NCI-H1048 (cell line): ENCODE measurements around the gene ATAD5.
A peak's percentile ranks its signal among the peaks of the same experiment; 100 is the strongest.
"Not testable (repeated sequence)": the region's sequence is repeated elsewhere in the genome, so short reads cannot be mapped to it uniquely, and the experiment has no call there.

ENCODE experiments used
- DNase-seq: peaks from one replicate; lab custom pipeline; 2025; lab: John Stamatoyannopoulos, UW

ATAD5 gene, protein sequence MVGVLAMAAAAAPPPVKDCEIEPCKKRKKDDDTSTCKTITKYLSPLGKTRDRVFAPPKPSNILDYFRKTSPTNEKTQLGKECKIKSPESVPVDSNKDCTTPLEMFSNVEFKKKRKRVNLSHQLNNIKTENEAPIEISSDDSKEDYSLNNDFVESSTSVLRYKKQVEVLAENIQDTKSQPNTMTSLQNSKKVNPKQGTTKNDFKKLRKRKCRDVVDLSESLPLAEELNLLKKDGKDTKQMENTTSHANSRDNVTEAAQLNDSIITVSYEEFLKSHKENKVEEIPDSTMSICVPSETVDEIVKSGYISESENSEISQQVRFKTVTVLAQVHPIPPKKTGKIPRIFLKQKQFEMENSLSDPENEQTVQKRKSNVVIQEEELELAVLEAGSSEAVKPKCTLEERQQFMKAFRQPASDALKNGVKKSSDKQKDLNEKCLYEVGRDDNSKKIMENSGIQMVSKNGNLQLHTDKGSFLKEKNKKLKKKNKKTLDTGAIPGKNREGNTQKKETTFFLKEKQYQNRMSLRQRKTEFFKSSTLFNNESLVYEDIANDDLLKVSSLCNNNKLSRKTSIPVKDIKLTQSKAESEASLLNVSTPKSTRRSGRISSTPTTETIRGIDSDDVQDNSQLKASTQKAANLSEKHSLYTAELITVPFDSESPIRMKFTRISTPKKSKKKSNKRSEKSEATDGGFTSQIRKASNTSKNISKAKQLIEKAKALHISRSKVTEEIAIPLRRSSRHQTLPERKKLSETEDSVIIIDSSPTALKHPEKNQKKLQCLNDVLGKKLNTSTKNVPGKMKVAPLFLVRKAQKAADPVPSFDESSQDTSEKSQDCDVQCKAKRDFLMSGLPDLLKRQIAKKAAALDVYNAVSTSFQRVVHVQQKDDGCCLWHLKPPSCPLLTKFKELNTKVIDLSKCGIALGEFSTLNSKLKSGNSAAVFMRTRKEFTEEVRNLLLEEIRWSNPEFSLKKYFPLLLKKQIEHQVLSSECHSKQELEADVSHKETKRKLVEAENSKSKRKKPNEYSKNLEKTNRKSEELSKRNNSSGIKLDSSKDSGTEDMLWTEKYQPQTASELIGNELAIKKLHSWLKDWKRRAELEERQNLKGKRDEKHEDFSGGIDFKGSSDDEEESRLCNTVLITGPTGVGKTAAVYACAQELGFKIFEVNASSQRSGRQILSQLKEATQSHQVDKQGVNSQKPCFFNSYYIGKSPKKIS (N-terminal part only)

DNA sequence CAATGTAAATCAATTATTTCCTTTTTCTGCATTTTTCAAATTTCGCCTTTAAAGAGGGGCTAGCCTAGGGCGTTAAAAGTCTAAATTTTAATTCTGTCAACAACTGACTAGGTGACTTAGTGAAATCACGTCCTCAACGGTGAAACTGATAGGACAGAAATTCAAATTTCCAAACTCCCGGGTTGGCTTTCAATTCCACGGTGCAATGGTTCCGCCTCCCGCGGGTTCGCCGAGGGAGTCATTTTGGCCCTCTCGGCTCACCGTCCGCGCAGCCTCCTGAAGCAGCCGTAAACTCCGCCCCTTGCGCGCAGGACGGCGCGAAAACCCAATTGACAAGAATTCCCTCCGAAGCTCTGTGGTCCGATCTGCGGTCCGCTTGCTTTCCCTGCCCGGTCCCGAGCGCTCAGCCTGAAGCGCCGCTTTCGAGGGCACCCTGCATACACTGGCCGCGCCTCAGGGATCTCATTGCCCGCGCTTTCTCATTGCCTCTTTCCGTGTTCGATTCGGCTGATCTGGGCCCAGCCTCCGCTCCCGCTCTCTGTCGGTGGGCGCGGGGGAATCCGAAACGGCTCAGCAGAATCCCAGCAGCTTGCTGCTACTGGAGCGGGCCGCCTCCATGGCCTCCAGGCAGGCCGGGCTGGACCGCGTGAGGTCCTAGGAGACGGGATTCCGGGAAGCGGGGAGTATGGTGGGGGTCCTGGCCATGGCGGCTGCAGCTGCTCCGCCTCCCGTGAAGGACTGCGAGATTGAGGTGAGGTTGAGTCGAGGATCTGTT is at the start of gene ATAD5:
ATAD5 (plus strand) TSS at position 304 of the 775 bp plus-strand sequence; CDS start at position 686, 382 bp downstream.
- peak; percentile 87 for DNase-seq

DNA sequence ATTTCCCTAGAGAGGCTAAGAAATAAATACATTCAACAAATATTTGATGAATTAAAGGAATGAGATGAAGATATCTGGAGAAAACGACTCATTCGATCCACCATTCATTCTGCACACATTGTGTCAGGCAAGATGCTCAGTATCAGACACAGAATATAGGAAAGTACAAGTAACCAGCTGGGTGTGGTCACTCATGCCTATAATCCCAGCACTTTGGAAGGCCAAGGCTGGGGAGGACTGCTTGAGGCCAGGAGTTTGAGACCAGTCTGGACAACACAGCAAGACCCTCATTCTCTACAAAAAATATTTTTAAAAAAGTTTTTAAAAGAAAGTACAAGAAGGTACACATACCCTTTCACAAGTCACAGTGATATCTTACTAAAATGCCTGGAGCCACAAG is 49.6 kb upstream of the ATAD5 start:
- DNase-seq, result no peak

DNA sequence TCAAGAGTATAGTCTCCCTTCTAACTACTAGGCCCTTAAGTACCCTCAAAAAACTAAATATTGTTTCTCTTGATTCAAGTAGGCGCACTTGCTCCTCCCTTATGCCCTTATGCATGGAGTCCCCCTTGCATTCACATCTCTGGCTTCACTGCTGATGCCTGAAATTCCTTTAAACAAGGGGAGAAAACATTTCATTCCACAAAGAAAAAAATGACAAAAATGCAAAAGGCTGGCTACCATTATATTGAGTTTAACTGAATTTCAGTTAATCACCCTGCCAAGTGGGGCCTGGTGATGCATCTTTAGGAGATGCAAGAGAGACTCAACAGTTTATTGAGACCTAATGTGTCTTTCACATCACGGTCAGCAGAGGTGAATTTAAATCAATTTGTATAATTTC is 42.8 kb upstream of the ATAD5 start:
- DNase-seq, result no peak

DNA sequence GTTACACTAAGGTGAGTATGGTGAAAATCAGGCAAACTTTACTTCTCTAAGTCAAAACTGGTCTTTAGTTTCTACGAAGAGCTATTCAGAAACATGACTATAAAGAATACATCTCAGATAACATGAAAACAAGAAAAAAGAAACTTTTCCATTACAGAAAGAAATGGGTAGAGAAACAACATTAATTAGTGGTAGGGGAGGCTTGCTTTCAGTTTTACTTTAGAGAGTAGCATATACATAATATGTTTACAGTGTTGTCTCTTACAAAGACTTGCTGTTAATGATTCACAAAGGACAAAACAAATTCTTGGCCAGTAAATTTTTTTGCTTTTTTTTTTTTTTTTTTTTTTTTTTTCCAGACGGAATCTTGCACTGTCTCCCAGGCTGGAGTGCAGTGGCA is 41.5 kb upstream of the ATAD5 start:
- no peak for DNase-seq

DNA sequence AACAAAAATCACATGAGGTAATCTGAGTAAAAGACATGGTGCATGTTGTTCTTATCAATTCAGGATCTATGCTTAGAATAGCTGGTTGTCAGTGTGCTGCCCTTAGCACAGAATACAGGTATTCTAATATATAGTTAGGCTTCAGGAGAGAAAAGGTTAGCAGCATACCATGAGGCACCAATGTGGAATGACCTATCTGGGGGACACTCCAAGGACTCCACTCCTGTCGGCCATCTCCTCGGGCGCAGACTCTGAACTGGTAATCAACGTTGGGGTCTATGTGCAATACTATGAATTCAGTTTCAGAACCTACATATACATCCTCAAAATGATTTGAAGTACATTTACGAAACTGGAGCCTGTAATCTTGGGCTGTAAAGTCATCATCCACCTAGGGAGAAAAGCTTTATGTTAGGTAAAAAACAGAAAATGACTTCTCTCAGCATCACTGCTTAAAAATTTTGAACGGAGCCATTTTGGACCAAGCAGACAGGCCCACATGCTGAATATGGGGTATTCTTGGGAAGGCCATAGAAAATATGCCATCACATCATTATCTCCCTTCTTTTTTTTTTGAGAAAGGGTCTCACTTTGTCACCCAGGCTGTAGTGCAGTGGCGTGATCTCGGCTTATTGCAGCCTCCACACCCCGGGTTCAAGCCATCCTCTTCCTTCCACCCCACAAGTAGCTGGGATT is 38.3 kb upstream of the ATAD5 start:
- DNase-seq, result no peak

DNA sequence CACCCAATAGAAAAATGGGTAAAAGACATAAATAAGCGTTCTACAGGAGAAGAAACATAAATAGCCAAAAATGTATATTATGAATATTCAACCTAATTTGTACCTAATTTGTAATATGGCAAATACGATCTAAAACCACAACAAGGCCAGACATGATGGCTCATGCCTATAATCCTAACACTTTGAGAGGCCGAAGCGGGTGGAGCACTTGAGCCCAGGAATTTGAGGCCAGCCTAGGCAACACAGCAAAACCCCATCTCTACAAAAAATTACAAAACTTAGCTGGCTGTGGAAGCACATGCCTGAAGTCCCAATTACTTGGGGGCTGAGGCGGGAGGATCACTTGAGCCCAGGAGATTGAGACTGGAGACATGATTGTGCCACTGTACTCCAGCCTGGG is 37.4 kb upstream of the ATAD5 start:
- no peak for DNase-seq

DNA sequence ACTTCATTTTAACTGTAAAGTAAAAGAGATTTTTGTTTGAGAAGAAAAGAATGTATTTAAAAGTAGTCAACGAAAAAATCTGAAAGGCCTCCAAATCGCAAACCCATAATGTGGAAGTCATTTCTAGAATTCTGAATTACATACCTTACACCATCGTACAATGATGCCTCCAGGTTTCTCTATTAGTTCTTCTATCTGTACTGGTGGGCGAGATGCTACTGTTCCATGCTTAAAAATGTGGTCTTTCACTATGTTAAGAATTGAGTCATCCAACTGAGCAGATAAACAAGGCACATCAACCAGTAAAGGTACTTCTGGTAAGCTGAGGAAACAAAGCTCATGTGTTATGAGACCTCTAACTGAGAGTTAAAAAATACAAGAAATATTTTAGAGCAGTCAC is 35.8 kb upstream of the ATAD5 start:
- DNase-seq, result no peak

DNA sequence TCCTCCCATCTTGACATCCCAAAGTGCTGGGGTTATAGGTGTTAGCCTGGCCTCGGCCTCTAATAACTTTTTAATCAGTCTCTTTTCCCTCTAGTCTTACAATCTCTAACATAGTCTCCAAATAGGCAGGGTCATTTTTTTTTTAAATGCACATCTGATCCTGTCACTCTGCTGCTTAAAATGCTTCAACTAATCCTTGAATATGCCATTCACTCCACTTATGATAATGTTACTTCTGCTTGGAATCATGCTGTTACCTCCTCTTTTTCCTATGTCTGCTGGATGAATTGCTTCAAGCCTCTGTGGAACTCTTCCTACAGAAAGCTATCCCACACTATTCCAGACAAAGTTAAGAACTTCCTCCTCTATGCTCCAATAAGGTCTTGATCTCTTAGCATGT is 30.1 kb upstream of the ATAD5 start:
- DNase-seq, result no peak

DNA sequence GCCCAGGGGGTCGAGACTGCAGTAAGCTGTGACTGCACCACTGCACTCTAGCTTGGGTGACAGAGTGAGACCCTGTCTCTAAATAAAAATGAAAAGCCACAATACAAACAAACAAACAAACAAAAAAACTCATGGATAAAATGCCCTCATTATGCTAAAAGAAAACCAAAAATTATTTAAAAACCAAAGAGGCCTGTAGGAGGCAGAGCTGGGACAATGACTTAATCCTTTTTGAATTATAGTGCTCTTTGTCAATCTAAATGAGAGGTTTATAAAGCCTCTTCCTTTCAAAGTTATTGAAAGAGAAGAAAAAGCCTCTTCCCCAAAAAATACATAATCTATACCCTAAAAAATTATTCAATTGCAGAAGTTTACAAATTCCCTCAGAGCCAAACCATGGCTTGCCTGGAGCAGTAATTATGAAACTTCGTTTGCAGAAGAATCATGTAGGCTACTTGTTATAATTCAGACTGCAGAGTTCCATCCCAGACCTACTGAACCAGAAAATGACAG is 25.8 kb upstream of the ATAD5 start:
- no peak for DNase-seq

DNA sequence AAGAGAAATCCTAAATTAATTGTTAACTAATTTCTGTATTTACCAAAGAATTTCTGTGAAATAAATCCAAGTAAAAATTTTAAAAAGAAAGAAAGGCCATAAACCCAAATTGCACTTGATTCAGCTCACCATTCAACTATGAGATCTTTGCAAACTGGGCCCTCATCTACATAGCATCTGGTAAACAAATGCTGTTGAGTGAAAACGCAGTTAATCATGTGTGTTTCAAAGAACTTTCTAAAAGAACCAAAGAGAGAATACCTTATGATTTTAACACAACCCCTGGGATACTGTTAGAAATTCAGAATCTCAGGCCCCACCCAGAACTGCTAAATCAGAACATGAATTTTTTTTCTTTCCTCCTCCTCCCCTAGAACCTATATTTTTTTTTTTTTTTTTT is 23.9 kb upstream of the ATAD5 start:
- DNase-seq, result no peak

DNA sequence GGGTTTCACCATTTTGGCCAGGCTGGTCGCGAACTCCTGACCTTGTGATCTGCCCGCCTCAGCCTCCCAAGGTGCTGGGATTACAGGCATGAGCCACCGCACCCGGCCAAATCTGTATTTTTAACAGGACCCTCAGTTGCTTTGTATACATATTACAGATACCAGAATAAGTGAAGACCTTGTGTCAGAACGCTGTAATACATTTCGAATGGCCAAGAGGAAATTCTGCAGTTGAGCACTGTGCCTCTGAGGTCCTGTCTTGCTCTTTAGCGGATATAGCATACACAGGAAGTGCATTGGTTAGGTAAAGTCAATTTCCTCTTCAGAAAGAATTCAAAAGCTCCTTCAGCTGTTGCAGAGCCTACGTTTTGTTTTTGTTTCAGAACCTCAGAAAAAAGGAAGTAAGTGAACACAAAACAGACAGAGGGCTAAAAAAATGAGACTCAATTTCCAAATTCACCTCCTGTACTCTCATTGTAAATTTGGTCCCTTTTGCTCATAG is 22.9 kb upstream of the ATAD5 start:
- DNase-seq, result no peak

DNA sequence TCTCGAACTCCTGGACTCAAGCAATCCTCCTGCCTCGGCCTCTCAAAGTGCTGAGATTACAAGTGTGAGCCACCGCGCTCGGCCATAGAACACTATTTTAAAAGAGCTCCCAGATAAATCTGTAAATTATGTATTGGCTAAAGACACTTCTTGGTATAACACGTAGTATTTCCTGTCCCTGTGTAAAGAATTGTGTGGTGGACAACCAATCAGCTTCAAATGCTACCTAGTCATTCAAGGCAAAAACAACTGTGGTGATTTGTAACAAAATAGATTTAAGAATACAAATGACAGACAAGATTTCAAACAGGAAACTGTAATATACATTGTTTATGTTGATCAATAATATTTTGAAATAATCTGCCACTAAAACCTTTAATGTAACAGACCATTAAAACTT is 21.9 kb upstream of the ATAD5 start:
- no peak for DNase-seq

DNA sequence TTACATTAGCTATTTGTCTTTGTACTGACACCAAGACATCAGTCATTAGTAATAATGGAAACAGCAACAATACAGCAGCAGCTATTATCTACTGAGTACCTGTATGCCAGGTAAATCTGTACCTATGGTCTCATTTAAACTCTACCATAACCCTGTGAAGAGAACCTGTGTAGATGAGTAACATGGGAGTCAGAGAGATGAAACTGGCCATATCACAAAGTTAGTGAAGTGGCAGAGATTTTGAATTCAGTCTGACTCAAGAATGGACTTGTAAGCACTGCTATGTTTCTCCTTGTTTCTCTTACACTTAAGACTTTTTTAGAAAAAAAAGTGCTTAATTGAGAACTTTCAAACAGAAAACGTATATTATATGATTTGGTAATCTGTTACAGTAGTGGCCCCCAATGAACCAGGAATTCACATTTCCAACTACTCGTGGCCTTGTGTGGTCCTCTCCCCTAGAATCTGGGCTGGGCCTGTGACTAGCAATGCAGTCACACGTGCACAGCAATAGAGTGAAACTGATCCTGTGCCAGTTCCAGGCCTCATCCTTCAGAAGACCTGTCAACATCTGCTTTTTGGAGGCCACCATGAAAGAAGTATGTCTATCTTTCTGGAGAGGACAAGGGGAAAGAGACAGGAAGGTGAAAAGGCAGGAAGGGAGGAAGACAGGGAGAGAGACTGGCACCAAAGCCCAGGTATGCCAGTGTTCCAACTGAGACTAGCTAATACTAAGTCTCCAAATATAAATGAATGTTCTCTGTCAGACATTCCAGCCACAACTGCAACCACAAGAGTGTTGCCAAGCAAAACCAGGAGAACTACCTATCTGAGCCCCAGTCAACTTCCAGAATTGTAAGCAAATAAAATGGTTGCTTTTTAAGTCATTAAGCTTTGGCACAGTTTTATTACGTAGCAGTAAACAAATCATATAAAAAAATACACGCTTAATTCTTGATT is 19.3 kb upstream of the ATAD5 start:
- no peak for DNase-seq

DNA sequence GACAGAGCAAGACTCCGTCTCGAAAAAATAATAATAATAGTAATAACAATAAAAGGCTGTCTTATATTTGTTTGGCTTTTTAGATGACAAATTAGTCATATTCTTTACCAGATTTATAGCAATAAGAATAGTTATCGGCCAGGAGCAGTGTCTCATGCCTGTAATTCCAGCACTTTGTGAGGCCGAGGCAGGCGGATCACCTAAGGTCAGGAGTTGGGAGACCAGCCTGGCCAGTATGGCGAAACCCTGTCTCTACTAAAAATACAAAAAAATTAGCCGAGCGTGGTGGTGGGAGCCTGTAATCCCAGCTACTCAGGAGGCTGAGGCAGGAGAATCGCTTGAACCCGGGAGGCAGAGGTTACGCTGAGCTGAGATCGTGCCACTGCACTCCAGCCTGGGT is 17.5 kb upstream of the ATAD5 start:
- DNase-seq, result not testable (repeated sequence)

DNA sequence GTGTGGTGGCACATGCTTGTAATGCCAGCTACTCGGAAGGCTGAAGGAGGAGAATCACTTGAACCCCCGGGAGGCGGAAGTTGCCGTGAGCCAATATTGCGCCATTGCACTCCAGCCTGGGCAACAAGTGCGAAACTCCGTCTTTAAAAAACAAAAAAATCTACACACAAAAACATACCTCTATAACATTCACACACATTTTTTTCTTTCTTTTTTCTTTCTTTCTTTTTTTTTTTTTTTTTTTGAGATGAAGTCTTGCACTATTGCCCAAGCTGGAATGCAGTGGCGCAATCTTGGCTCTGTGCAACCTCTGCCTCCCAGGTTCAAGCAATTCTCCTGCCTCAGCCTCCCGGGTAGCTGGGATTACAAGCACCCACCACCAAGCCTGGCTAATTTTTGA is 16.9 kb upstream of the ATAD5 start:
- DNase-seq, result not testable (repeated sequence)

DNA sequence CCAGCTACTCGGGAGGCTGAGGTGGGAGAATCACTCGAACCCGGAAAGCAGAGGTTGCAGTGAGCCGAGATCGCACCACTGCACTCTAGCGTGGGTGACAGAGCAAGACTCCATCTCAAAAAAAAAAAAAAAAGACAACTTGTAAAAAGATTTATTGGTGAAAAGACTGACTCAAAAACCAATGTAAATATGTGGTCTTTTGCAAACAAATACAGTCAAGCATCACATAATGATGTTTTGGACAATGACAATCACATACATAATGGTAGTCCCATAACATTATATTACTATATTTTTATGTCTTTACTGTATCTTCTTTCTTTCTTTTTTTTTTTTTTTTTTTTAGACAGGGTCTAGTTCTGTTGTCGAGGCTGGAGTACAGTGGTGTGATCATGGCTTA is 15.6 kb upstream of the ATAD5 start:
- DNase-seq, result no peak

DNA sequence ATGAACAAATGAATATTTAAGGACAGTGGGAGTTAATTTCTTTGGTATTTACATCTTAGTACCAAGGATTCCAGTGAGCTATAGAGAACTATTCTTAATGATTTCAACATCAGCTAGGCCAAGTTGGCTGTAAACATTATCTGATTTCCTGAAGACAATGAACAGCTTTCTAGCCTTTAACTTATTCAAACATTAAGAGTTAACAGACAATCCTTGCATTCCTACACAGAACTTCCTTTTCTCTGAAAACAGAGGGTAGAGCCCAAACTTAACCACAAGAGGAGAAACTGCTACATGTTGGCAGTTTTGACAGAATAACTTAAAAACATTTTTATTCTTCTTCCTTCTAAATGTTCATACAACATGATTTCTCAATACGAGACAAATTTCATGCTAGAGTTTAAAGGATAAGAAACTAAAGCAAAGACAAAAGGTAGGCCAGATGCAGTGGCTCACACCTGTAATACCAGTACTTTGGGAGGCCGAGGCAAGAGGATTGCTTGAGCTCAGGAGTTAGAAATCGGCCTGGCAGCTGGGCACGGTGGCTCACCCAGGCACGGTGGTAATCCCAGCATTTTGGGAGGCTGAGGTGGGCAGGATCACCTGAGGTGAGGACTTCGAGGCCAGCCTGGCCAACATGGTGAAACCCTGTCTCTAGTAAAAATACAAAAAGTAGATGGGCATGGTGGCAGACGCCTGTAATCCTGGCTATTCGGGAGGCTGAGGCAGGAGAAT is 11.6 kb upstream of the ATAD5 start:
- no peak for DNase-seq

DNA sequence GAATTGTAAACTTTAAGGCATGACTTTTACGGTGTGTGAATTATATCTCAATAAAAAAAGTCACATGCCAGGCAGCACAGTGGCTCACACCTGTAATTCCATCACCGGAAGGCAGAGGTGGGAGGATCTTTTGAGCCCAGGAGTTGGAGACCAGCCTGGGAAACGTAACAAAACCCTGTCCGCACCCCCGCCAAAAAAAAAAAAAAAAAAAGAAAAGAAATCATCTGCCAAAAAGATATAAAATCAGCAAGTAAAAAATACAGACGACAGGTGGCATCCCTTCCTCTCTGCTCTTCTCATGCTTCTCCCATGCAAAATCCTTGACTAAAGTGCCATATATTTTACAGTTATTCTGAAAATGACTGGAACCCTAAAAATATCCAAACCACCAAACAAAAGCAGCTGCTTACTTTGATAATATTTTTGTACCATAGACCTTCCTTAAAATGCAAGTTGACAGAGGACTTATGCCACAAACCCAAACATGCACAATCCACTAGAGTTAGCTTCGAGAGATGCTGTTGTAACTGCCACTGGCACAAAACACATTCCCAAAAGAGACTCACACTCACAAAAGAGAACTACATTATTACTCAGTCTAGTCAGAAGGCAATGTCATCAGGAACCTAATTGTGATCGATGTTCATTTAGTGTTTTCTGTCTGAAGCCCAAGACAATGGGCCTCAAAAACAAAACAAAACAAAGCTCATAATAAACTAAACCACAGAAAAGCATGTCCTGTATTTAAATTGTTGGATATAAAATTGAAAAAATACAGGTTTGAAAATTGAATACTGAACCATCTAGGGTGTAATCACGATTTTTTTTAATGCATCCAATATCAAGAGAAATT is 9.7 kb upstream of the ATAD5 start:
- DNase-seq, result no peak
